SK-N-SH treated with all-trans-retinoic acid at 6 μM for 48 hours (cell line): ENCODE measurements around the gene MLIP.

ENCODE experiments used
- ATAC-seq: fragments of 200-7000 bp; cut with Tn5 transposase; 3 replicates; pipeline ENCODE4 v1.9.1; 2020; ENCODE audit warnings: mild to moderate bottlenecking, moderate library complexity
- ARNTL ChIP-seq: fragments of 450-650 bp; formaldehyde crosslinking; IDR thresholded peaks from 2 replicates; pipeline ENCODE4 v1.5.0; 2020; ENCODE audit warnings: low read depth, mild to moderate bottlenecking, moderate library complexity, borderline replicate concordance
- BACH2 ChIP-seq: fragments of 250-450 bp; sonication (Bioruptor Pico); IDR thresholded peaks from 2 replicates; pipeline ENCODE4 v1.9.0; 2021; ENCODE audit warnings: mild to moderate bottlenecking, borderline replicate concordance
- CREB5 ChIP-seq: fragments of 250-450 bp; sonication (Bioruptor Pico); IDR thresholded peaks from 2 replicates; pipeline ENCODE4 v1.5.1; 2020; ENCODE audit warnings: low read depth, mild to moderate bottlenecking, moderate library complexity
- CSDC2 ChIP-seq: fragments of 250-450 bp; sonication (Bioruptor Pico); IDR thresholded peaks from 2 replicates; pipeline ENCODE4 v1.5.0; 2020; ENCODE audit warnings: mild to moderate bottlenecking, moderate library complexity
- ESRRG ChIP-seq: fragments of 250-450 bp; sonication (Bioruptor Pico); IDR thresholded peaks from 2 replicates; pipeline ENCODE4 v1.6.1; 2021; ENCODE audit warnings: mild to moderate bottlenecking
- GLIS3 ChIP-seq: fragments of 250-450 bp; sonication (Bioruptor Pico); IDR thresholded peaks from 2 replicates; pipeline ENCODE4 v1.5.0; 2020; ENCODE audit warnings: mild to moderate bottlenecking, moderate library complexity
- ISL1 ChIP-seq: fragments of 250-450 bp; sonication (Bioruptor Pico); IDR thresholded peaks from 2 replicates; pipeline ENCODE4 v2.1.2; 2022; ENCODE audit warnings: mild to moderate bottlenecking, moderate library complexity
- PATZ1 ChIP-seq: fragments of 250-450 bp; sonication (Bioruptor Pico); IDR thresholded peaks from 2 replicates; pipeline ENCODE4 v1.8.0; 2020; ENCODE audit warnings: mild to moderate bottlenecking, moderate library complexity, borderline replicate concordance
- PPARA ChIP-seq: fragments of 250-450 bp; sonication (Bioruptor Pico); IDR thresholded peaks from 2 replicates; pipeline ENCODE4 v1.5.0; 2020; ENCODE audit warnings: mild to moderate bottlenecking, borderline replicate concordance
- RARB ChIP-seq: fragments of 250-450 bp; sonication (Bioruptor Pico); IDR thresholded peaks from 2 replicates; pipeline ENCODE4 v1.8.0; 2021; ENCODE audit warnings: mild to moderate bottlenecking, moderate library complexity
- TOX ChIP-seq: fragments of 250-450 bp; sonication (Bioruptor Pico); IDR thresholded peaks from 2 replicates; pipeline ENCODE4 v1.8.0; 2021; ENCODE audit warnings: mild to moderate bottlenecking, moderate library complexity, borderline replicate concordance
- TSHZ2 ChIP-seq: fragments of 250-450 bp; sonication (Bioruptor Pico); IDR thresholded peaks from 2 replicates; pipeline ENCODE4 v1.5.0; 2020; ENCODE audit warnings: mild to moderate bottlenecking, moderate library complexity
- ZC3H10 ChIP-seq: fragments of 250-450 bp; sonication (Bioruptor Pico); IDR thresholded peaks from 2 replicates; pipeline ENCODE4 v1.5.1; 2021; ENCODE audit warnings: mild to moderate bottlenecking, moderate library complexity
- ZFP3 ChIP-seq: fragments of 250-450 bp; sonication (Bioruptor Pico); IDR thresholded peaks from 2 replicates; pipeline ENCODE4 v1.5.0; 2020; ENCODE audit warnings: mild to moderate bottlenecking, moderate library complexity
- ZFP30 ChIP-seq: fragments of 450-650 bp; formaldehyde crosslinking; IDR thresholded peaks from 2 replicates; pipeline ENCODE4 v1.5.0; 2022; ENCODE audit warnings: mild to moderate bottlenecking, moderate library complexity
- ZNF565 ChIP-seq: fragments of 450-650 bp; formaldehyde crosslinking; conservative IDR thresholded peaks from 2 replicates; pipeline ENCODE4 v1.5.0; 2020; ENCODE audit warnings: low read depth, mild to moderate bottlenecking, moderate library complexity
- ZNF70 ChIP-seq: fragments of 450-650 bp; formaldehyde crosslinking; IDR thresholded peaks from 2 replicates; pipeline ENCODE4 v1.5.0; 2020; ENCODE audit warnings: mild to moderate bottlenecking, moderate library complexity
- ZNF8 ChIP-seq: fragments of 450-650 bp; formaldehyde crosslinking; IDR thresholded peaks from 2 replicates; pipeline ENCODE4 v1.5.0; 2020; ENCODE audit warnings: mild to moderate bottlenecking, moderate library complexity

Gene MLIP

GRCh38 chr6:54086439-54086838, 24.8 kb upstream of the MLIP start (continued):
- no peak for TF ChIP-seq TOX (CRISPR knock-in tag)
- no peak for TF ChIP-seq BACH2 (CRISPR knock-in tag)

GRCh38 chr6:54087721-54088120, 23.5 kb upstream of the MLIP start:
- no peak for ATAC-seq
- TF ChIP-seq ZNF8 (CRISPR knock-in tag) (no peak), ARNTL (no peak), ZFP3 (no peak), PATZ1 (CRISPR knock-in tag) (no peak), ZFP30 (CRISPR knock-in tag) (no peak), CSDC2 (no peak), RARB (CRISPR knock-in tag) (no peak), BACH2 (CRISPR knock-in tag) (no peak), TSHZ2 (no peak), TOX (CRISPR knock-in tag) (no peak), PPARA (CRISPR knock-in tag) (no peak)
- TF ChIP-seq, all 23 proteins: peak for 0

- no peak for ATAC-seq
- no peak for TF ChIP-seq TOX (CRISPR knock-in tag)
- TF ChIP-seq PATZ1 (CRISPR knock-in tag), result no peak
- TF ChIP-seq GLIS3, result no peak
- TF ChIP-seq PPARA (CRISPR knock-in tag), result no peak
- TF ChIP-seq ZFP3, result no peak
- no peak for TF ChIP-seq ISL1 (CRISPR knock-in tag)
- TF ChIP-seq ZNF70, result no peak
- TF ChIP-seq ESRRG (CRISPR knock-in tag), result no peak
- no peak for TF ChIP-seq ZNF565 (CRISPR knock-in tag)
- no peak for TF ChIP-seq ZC3H10
- no peak for TF ChIP-seq CREB5 (CRISPR knock-in tag)
Observed at GRCh38 chr6:54093326-54093948, 17.8 kb upstream of the MLIP start.

- no peak for ATAC-seq
- TF ChIP-seq CSDC2 (no peak), ZFP30 (CRISPR knock-in tag) (no peak), TSHZ2 (no peak), ZNF8 (CRISPR knock-in tag) (no peak), ARNTL (no peak)
Observed at GRCh38 chr6:54094293-54094692, 16.9 kb upstream of the MLIP start.
